Measurements from ENCODE around the gene TLR10. TPM values are rescaled to one million over a fixed set of nuclear protein-coding genes. Genes with fewer than 3 reads are reported as not detected.

The TLR10 gene
- total RNA-seq, 2 donors from 2014 or later: not detected

GRCh38 chr4:38734446-38734845 is 48.3 kb downstream of the TLR10 start:
- no peak for TF ChIP-seq CTCF (conservative IDR thresholded peaks at IDR 0.05)
- no peaks in the 10 kb centered on the region for H3K36me3 Mint-ChIP-seq (ENCODE audit: low read depth)
- H3K4me3 ChIP-seq (ENCODE audit: low read length): no peak overlapping the region
- no peaks in the 10 kb centered on the region for H3K4me1 Mint-ChIP-seq
- peaks cover 11% of the 10 kb centered on the region for H3K9me3 Mint-ChIP-seq
- H3K27me3 Mint-ChIP-seq (ENCODE audit: insufficient read depth): no peaks in the 10 kb centered on the region
- H3K27ac Mint-ChIP-seq: no peak overlapping the region
- H3K4me3 Mint-ChIP-seq: no peak overlapping the region
- H3K4me1 ChIP-seq (ENCODE audit: control insufficient read depth, insufficient read depth, low read length): no peaks in the 10 kb centered on the region
- no peak overlapping the region for H3K27ac ChIP-seq (ENCODE audit: low read depth, low read length)
- WGBS, 2 experiments (ENCODE audit: insufficient coverage in 1 of 2, insufficient read length in 1 of 2): 92% methylated on average over 5 of the region's 5 CpGs
- H3K27me3 ChIP-seq (ENCODE audit: control insufficient read depth, insufficient read depth, low read length, poor library complexity, severe bottlenecking): no peaks in the 10 kb centered on the region
- H3K9ac ChIP-seq (ENCODE audit: extremely low read depth, low read length, poor library complexity, severe bottlenecking): no peak overlapping the region
- H3K36me3 ChIP-seq (ENCODE audit: control insufficient read depth, insufficient read depth, low read length): no peaks in the 10 kb centered on the region
- H3K9me3 ChIP-seq (ENCODE audit: control insufficient read depth, low read length): no peaks in the 10 kb centered on the region
- DNase-seq: no peak

GRCh38 chr4:38733663-38734062 is 49.1 kb downstream of the TLR10 start:
- H3K27ac ChIP-seq (ENCODE audit: low read depth, low read length): no peak overlapping the region

DNA sequence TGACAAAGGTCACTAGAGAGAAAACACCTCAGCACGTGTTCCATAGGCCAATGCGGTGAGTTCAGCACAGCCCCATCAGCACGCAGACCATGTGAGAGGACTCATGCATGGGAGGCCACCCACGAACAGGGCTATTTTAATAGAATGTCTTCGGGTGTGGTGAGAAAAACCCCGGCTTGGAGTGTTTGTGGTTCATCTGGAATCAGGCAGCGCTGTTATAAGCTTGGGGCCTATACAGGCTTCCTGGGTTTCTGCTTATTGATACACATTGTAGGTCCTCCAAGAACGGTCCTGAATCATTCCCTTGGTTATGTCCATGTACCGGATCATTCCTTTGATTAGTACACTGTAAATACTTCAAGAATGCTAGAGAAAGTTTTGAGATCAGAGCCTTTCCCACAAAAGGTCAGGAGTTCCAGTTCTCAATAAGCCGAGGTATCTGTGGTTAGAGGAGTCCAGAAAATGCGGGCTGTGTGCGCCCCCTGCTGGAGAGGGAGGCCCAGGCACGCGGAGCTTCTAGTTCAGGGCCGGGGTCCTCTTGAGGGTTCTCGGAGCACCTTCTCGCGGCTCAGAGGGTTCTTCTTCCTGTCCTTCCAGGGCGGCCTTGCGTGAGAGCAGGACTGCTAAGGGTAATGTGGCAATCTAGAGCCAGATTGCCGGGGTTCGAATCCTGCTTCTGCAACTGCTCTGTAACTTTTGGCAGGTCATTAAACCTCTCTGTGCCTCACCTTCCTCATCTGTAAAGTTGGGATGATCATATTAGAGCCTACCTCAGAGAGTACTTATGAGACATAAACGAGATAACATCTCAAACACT is 51.8 kb downstream of the TLR10 start:
- Histone ChIP-seq H3K9ac (ENCODE audit: extremely low read depth, low read length, poor library complexity, severe bottlenecking) (no peak overlapping the region), H3K27ac (ENCODE audit: low read depth, low read length) (no peak overlapping the region), H3K27me3 (ENCODE audit: control insufficient read depth, insufficient read depth, low read length, poor library complexity, severe bottlenecking) (no peaks in the 10 kb centered on the region), H3K4me3 (ENCODE audit: low read length) (no peak overlapping the region), H3K36me3 (ENCODE audit: control insufficient read depth, insufficient read depth, low read length) (no peaks in the 10 kb centered on the region), H3K4me1 (ENCODE audit: control insufficient read depth, insufficient read depth, low read length) (no peaks in the 10 kb centered on the region), H3K9me3 (ENCODE audit: control insufficient read depth, low read length) (no peaks in the 10 kb centered on the region)
- WGBS, 2 experiments (ENCODE audit: insufficient coverage in 1 of 2, insufficient read length in 1 of 2): 50 to 60% methylated on average over 13 to 23 of the region's 23 CpGs
- no peaks in the 10 kb centered on the region for H3K27me3 Mint-ChIP-seq (ENCODE audit: insufficient read depth)
- peak; percentile 98 for TF ChIP-seq CTCF (conservative IDR thresholded peaks at IDR 0.05)
- H3K27ac Mint-ChIP-seq: no peak overlapping the region
- H3K4me1 Mint-ChIP-seq: peaks cover 18% of the 10 kb centered on the region
- H3K9me3 Mint-ChIP-seq: peaks cover 11% of the 10 kb centered on the region
- no peaks in the 10 kb centered on the region for H3K36me3 Mint-ChIP-seq (ENCODE audit: low read depth)
- no peak overlapping the region for H3K4me3 Mint-ChIP-seq
- DNase-seq: peak; percentile 98

More at GRCh38 chr4:38733663-38734062, 49.1 kb downstream of the TLR10 start:
- Mint-ChIP-seq H3K36me3 (ENCODE audit: low read depth) (no peaks in the 10 kb centered on the region), H3K4me1 (peaks cover 6% of the 10 kb centered on the region), H3K27ac (no peak overlapping the region), H3K27me3 (ENCODE audit: insufficient read depth) (no peaks in the 10 kb centered on the region), H3K9me3 (peaks cover 11% of the 10 kb centered on the region), H3K4me3 (no peak overlapping the region)
- TF ChIP-seq CTCF (conservative IDR thresholded peaks at IDR 0.05): no peak
- H3K9me3 ChIP-seq (ENCODE audit: control insufficient read depth, low read length): no peaks in the 10 kb centered on the region
- WGBS, 2 experiments (ENCODE audit: insufficient coverage in 1 of 2, insufficient read length in 1 of 2): 86% methylated on average over 2 of the region's 2 CpGs; no CpG with 5 or more reads in 1 of the 2 experiments
- no peak for DNase-seq
- H3K4me1 ChIP-seq (ENCODE audit: control insufficient read depth, insufficient read depth, low read length): no peaks in the 10 kb centered on the region
- no peak overlapping the region for H3K4me3 ChIP-seq (ENCODE audit: low read length)
- H3K9ac ChIP-seq (ENCODE audit: extremely low read depth, low read length, poor library complexity, severe bottlenecking): no peak overlapping the region
- H3K27me3 ChIP-seq (ENCODE audit: control insufficient read depth, insufficient read depth, low read length, poor library complexity, severe bottlenecking): no peaks in the 10 kb centered on the region
- no peaks in the 10 kb centered on the region for H3K36me3 ChIP-seq (ENCODE audit: control insufficient read depth, insufficient read depth, low read length)
